Activated CD8-positive, alpha-beta memory T cell treated with anti-CD3 and anti-CD28 coated beads for 48 hours (primary cell): ENCODE results near the gene ARID3A.

Experiments used
- DNase-seq, 3 experiments: peaks; one replicate each; pipeline ENCODE4 v3.0.0-alpha.2; 2020; ENCODE audit warnings: low read depth in 2 of 3, low spot score in 2 of 3

The ARID3A gene

GRCh38 chr19:911197-912033 is 14.4 kb upstream of the ARID3A start:
- DNase-seq = no peak

- no peak for DNase-seq
Observed at GRCh38 chr19:912181-913079, 13.4 kb upstream of the ARID3A start.

DNA sequence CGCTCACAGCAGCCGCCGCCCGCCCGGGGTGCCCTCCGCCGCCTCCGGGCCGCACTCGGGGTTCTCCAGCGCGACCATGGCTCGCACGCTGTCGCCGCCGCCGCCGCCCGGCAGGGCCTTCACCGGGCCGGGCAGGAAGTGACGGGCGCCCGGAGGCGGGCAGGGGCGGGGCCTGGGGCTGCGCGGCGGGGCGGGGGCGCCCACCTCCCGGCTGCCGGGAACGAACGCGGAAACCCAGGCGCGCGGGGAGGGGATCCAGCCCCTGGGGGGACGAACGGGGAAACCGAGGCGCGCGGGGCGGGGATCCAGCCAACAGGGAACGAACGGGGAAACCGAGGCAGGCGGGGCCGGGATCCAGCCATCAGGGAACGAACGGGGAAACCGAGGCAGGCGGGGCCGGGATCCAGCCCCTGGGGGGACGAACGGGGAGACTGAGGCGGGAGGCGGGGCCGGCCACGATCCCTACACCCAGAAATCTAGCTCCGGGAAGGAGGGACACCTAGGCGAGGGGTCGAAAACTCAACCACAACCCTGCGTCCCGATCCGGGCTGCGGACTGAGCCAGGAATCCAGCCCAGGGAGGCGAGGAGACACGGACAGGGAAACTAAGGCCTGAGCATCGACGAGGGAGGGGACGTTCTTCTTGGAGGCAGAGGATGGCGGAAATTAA is 12.6 kb upstream of the ARID3A start, which contains the start of gene R3HDM4:
Gene R3HDM4 (minus strand): TSS at position 140 of the 669 bp plus-strand sequence. CDS start 62 bp downstream, at position 78.
- peak; percentile 67 to 75 (median 74) for DNase-seq

GRCh38 chr19:916645-917322 is 9.1 kb upstream of the ARID3A start:
- no peak for DNase-seq

- no peak for DNase-seq
Observed at GRCh38 chr19:917323-918151, 8.3 kb upstream of the ARID3A start, which contains the start of gene KISS1R. KISS1R (plus strand) TSS chr19:917333; CDS start chr19:917503, 170 bp downstream.

DNA sequence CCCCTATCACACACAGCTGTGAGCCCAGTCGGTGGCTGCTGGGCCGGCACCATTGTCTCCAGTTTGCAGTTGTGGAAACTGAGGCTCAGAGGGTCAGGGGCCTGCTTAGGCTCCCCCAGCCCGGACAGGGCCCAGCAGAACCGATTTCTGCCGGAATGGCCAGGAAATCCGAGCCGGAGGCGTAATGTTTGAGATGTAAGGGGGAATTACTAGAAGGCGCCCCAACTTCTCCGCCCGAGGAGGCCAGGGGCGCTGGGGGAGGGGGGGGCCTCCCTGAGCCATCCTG is 7.7 kb upstream of the ARID3A start:
- no peak for DNase-seq

GRCh38 chr19:918481-919198 is 7.2 kb upstream of the ARID3A start:
- DNase-seq = no peak

GRCh38 chr19:919199-920050 is 6.4 kb upstream of the ARID3A start:
- DNase-seq = no peak

DNA sequence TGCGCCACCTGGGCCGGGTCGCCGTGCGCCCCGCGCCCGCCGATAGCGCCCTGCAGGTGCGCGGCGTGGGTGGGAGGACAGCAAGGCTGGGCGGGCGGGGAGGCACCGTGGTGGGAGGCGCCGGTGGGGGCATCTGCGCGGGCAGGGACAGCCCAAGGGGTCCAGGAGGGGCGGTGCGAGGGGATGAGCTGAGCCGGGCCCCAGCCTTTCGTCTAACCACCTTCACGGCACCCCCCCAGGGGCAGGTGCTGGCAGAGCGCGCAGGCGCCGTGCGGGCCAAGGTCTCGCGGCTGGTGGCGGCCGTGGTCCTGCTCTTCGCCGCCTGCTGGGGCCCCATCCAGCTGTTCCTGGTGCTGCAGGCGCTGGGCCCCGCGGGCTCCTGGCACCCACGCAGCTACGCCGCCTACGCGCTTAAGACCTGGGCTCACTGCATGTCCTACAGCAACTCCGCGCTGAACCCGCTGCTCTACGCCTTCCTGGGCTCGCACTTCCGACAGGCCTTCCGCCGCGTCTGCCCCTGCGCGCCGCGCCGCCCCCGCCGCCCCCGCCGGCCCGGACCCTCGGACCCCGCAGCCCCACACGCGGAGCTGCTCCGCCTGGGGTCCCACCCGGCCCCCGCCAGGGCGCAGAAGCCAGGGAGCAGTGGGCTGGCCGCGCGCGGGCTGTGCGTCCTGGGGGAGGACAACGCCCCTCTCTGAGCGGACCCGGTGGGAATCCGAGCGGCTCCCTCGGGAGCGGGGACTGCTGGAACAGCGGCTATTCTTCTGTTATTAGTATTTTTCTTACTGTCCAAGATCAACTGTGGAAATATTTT is 5.6 kb upstream of the ARID3A start:
- DNase-seq = no peak

- no peak for DNase-seq
Observed at GRCh38 chr19:924553-925086, 1.2 kb upstream of the ARID3A start.

- DNase-seq = no peak
Observed at GRCh38 chr19:925087-925525, 729 bp upstream of the ARID3A start.

- no peak for DNase-seq
Observed at GRCh38 chr19:926323-926588, 421 bp downstream of the ARID3A start.

- no peak for DNase-seq
Observed at GRCh38 chr19:926589-927350, 935 bp downstream of the ARID3A start.

- no peak for DNase-seq
Observed at GRCh38 chr19:927351-927779, 1.5 kb downstream of the ARID3A start.

DNA sequence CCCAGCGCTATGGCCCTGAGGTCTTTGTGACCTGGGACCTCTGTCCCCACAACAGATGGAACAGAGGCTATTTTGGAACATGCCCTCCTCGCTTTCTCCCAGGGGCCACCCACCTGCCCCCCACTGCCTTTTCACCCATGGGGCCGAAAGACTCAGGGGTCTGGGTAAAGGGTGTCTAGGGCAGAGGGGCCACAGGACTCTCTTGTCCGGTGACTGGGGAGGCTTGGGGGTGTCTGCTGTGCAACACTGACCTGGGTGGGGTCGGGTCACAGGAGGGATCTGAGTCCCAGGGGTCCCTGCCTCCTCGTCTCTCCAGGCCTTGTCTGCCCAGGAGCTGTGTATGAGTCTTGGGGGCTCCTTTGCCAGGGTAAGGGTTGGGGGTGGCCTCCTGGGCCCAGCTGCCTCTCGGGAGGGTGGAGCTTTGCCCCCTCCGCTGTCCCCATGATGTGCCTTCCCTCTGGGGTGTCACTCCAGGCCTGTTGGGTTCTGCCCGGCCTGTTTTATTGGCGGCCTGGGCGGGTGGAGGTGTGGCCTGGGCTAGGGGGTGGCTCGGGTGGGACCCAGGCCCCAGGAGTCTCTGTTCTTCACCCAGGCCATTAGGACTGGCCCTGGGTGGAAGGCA is 2.1 kb downstream of the ARID3A start:
- no peak for DNase-seq

- no peak for DNase-seq
Observed at GRCh38 chr19:928471-929202, 2.8 kb downstream of the ARID3A start.
